DOHH2 (cell line): ENCODE results near the gene COBLL1.

Experiments
- EZH2phosphoT487 ChIP-seq: fragments of 200-600 bp; sonication (generic); IDR thresholded peaks from 2 replicates; pipeline ENCODE4 v1.6.1; 2017; ENCODE audit warnings: borderline replicate concordance, mild to moderate bottlenecking, antibody characterized with exemption, low read length, moderate library complexity, mixed read lengths
- TF ChIP-seq, protein P1 (sequence below): fragments of 200-600 bp; sonication (generic); IDR thresholded peaks from one replicate; pipeline ENCODE4 v1.5.1; 2014; ENCODE audit warnings: antibody characterized with exemption, mild to moderate bottlenecking, low read depth, low read length; ENCODE audit not compliant: poor library complexity, severe bottlenecking

DNA sequence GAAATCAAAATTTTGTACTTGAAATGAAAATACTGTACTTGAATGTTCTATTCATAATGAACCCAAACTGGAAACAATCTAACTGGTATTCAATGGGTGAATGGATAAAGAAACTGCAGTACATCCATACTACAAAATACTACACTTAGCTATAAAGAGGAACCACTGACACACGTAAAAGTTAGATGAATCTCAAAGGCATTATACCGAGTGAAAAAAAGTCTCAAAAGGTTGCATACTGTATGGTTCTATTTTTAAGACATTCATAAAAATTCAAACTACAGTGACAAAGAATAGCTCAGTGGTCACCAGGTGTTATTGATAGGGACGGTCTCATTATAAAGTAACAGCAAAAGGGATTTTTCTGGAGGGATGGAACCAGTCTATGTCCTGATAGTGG, 41.1 kb downstream of the COBLL1 start:
- TF ChIP-seq, protein P1, sequence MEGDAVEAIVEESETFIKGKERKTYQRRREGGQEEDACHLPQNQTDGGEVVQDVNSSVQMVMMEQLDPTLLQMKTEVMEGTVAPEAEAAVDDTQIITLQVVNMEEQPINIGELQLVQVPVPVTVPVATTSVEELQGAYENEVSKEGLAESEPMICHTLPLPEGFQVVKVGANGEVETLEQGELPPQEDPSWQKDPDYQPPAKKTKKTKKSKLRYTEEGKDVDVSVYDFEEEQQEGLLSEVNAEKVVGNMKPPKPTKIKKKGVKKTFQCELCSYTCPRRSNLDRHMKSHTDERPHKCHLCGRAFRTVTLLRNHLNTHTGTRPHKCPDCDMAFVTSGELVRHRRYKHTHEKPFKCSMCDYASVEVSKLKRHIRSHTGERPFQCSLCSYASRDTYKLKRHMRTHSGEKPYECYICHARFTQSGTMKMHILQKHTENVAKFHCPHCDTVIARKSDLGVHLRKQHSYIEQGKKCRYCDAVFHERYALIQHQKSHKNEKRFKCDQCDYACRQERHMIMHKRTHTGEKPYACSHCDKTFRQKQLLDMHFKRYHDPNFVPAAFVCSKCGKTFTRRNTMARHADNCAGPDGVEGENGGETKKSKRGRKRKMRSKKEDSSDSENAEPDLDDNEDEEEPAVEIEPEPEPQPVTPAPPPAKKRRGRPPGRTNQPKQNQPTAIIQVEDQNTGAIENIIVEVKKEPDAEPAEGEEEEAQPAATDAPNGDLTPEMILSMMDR, result no peak
- TF ChIP-seq EZH2phosphoT487, result no peak
